HEK293 (cell line): ENCODE data around the gene BHMT.

Source experiments
- BCL11A ChIP-seq: fragments of 450-650 bp; formaldehyde crosslinking; IDR thresholded peaks from 2 replicates; pipeline ENCODE4 v1.5.1; 2016; ENCODE audit warnings: low read depth, missing biosample characterization, missing genetic modification characterization
- CTCF ChIP-seq: fragments of 450-650 bp; formaldehyde crosslinking; IDR thresholded peaks from 2 replicates; pipeline ENCODE4 v1.5.1; 2016; ENCODE audit warnings: missing biosample characterization, missing genetic modification characterization
- HOXA7 ChIP-seq: sonication (generic); formaldehyde crosslinking; IDR thresholded peaks from 2 replicates; pipeline ENCODE4 v1.8.1; 2022; ENCODE audit warnings: missing genetic modification reagents, borderline replicate concordance
- MEIS1 ChIP-seq: sonication (generic); formaldehyde crosslinking; IDR thresholded peaks from 2 replicates; pipeline ENCODE4 v1.8.1; 2022; ENCODE audit warnings: missing genetic modification reagents, mild to moderate bottlenecking, borderline replicate concordance
- PRDM6 ChIP-seq: fragments of 450-650 bp; formaldehyde crosslinking; IDR thresholded peaks from 2 replicates; pipeline ENCODE4 v1.5.1; 2017; ENCODE audit warnings: missing biosample characterization, missing genetic modification characterization
- REST ChIP-seq: fragments of 450-650 bp; formaldehyde crosslinking; IDR thresholded peaks from 2 replicates; pipeline ENCODE4 v1.5.1; 2016; ENCODE audit warnings: missing biosample characterization, missing genetic modification characterization
- YY1 ChIP-seq: fragments of 450-650 bp; formaldehyde crosslinking; IDR thresholded peaks from 2 replicates; pipeline ENCODE4 v1.5.1; 2018; ENCODE audit warnings: missing biosample characterization, missing genetic modification characterization
- ZNF223 ChIP-seq: fragments of 450-650 bp; formaldehyde crosslinking; IDR thresholded peaks from 2 replicates; pipeline ENCODE4 v1.5.1; 2016; ENCODE audit warnings: missing biosample characterization, missing genetic modification characterization
- ZNF274 ChIP-seq, 2 experiments: fragments of 200-500 bp in 1 of 2; fragments of 450-650 bp in 1 of 2; sonication (Bioruptor generic) in 1 of 2; formaldehyde crosslinking in 1 of 2; IDR thresholded peaks; 2 replicates each; pipeline versions ENCODE4 v1.5.1 to v1.6.1; 2014 to 2016; ENCODE audit warnings: borderline replicate concordance in 1 of 2, inconsistent platforms in 1 of 2, low read length in 1 of 2, missing biosample characterization in 1 of 2, missing genetic modification characterization in 1 of 2
- ZNF639 ChIP-seq: fragments of 450-650 bp; formaldehyde crosslinking; IDR thresholded peaks from 2 replicates; pipeline ENCODE4 v1.5.1; 2016; ENCODE audit warnings: missing biosample characterization, missing genetic modification characterization

- TF ChIP-seq REST (tag by site-specific recombination) (no peak), ZNF223 (tag by site-specific recombination) (no peak), BCL11A (no peak), CTCF (tag by site-specific recombination) (no peak), ZNF274 (IDR thresholded peaks at IDR 0.05; ENCODE audit: low read length) (no peak), ZNF274 (tag by site-specific recombination; IDR thresholded peaks at IDR 0.05; ENCODE audit: borderline replicate concordance) (no peak), MEIS1 (CRISPR knock-in tag) (no peak), ZNF639 (no peak), YY1 (no peak), HOXA7 (CRISPR knock-in tag) (no peak), PRDM6 (tag by site-specific recombination) (no peak)
These were observed 56.4 kb downstream of the BHMT start for GRCh38 chr5:79168031-79168430.
